Liver (tissue), 9 donors: ENCODE results near the gene GHRL. TPM values are rescaled to one million over a fixed set of nuclear protein-coding genes. Genes with fewer than 3 reads are reported as not detected.

Experiments
- DNase-seq: peaks from one replicate; pipeline ENCODE4 v3.0.0-alpha.2; 2017; ENCODE audit warnings: low spot score
- H3K27ac ChIP-seq, 2 donors: one replicate each; pipeline ENCODE4 v1.7.0; 2013; ENCODE audit warnings: inconsistent platforms in 2 of 2, low read length in 2 of 2, control low read depth in 1 of 2, low read depth in 1 of 2, mild to moderate bottlenecking in 1 of 2
- H3K27me3 ChIP-seq, 4 donors: one replicate each; pipeline versions ENCODE4 v1.6.1 to v1.7.0; 2013; ENCODE audit warnings: low read length in 3 of 4, inconsistent platforms in 1 of 4, mild to moderate bottlenecking in 1 of 4, moderate library complexity in 1 of 4; ENCODE audit not compliant: control insufficient read depth in 4 of 4, insufficient read depth in 4 of 4
- H3K36me3 ChIP-seq, 4 donors: one replicate each; pipeline versions ENCODE4 v1.6.1 to v1.7.0; 2013; ENCODE audit warnings: low read length in 3 of 4, mild to moderate bottlenecking in 3 of 4, low read depth in 1 of 4, moderate library complexity in 1 of 4; ENCODE audit not compliant: control insufficient read depth in 4 of 4, insufficient read depth in 3 of 4
- H3K4me1 ChIP-seq, 4 donors: one replicate each; pipeline versions ENCODE4 v1.6.1 to v1.7.0; 2013; ENCODE audit warnings: low read length in 3 of 4, mild to moderate bottlenecking in 3 of 4, moderate library complexity in 1 of 4; ENCODE audit not compliant: control insufficient read depth in 4 of 4, insufficient read depth in 4 of 4
- H3K4me3 ChIP-seq, 3 donors: one replicate each; pipeline versions ENCODE4 v1.6.1 to v1.7.0; 2013; ENCODE audit warnings: low read length in 3 of 3, control low read depth in 1 of 3, low read depth in 1 of 3, mild to moderate bottlenecking in 1 of 3
- H3K9ac ChIP-seq, 2 donors: one replicate each; pipeline ENCODE4 v1.7.0; 2013; ENCODE audit warnings: low read length in 2 of 2, mild to moderate bottlenecking in 2 of 2, moderate library complexity in 2 of 2, control low read depth in 1 of 2, low read depth in 1 of 2
- H3K9me3 ChIP-seq, 4 donors: one replicate each; pipeline versions ENCODE4 v1.6.1 to v1.7.0; 2013; ENCODE audit warnings: low read length in 3 of 4; ENCODE audit not compliant: control insufficient read depth in 4 of 4
- EGR1 ChIP-seq, 2 donors: IDR thresholded peaks; 2 replicates each; pipeline ENCODE4 v1.6.1; 2016 to 2018; ENCODE audit warnings: antibody characterized with exemption in 2 of 2, low read depth in 2 of 2
- FOXA1 ChIP-seq: IDR thresholded peaks from 2 replicates; pipeline ENCODE4 v1.6.1; 2016; ENCODE audit warnings: antibody characterized with exemption
- FOXA2 ChIP-seq: IDR thresholded peaks from 2 replicates; pipeline ENCODE4 v1.6.1; 2016; ENCODE audit warnings: antibody characterized with exemption
- GABPA ChIP-seq, 2 donors: IDR thresholded peaks in 1 of 2; conservative IDR thresholded peaks in 1 of 2; 2 replicates each; pipeline ENCODE4 v1.6.1; 2016; ENCODE audit warnings: antibody characterized with exemption in 2 of 2, mild to moderate bottlenecking in 1 of 2, moderate library complexity in 1 of 2
- HNF4A ChIP-seq, 2 donors: conservative IDR thresholded peaks; 2 replicates each; pipeline ENCODE4 v1.6.1; 2016; ENCODE audit warnings: antibody characterized with exemption in 2 of 2, mild to moderate bottlenecking in 2 of 2
- HNF4G ChIP-seq: IDR thresholded peaks from 2 replicates; pipeline ENCODE4 v1.6.1; 2016; ENCODE audit warnings: antibody characterized with exemption
- JUND ChIP-seq, 2 donors: IDR thresholded peaks; 2 replicates each; pipeline ENCODE4 v1.6.1; 2016; ENCODE audit warnings: antibody characterized with exemption in 2 of 2
- MAX ChIP-seq: IDR thresholded peaks from 2 replicates; pipeline ENCODE4 v1.6.1; 2016; ENCODE audit warnings: antibody characterized with exemption
- NR2F2 ChIP-seq: IDR thresholded peaks from 2 replicates; pipeline ENCODE4 v1.6.1; 2016; ENCODE audit warnings: antibody characterized with exemption
- RAD21 ChIP-seq, 2 donors: IDR thresholded peaks; 2 replicates each; pipeline ENCODE4 v1.6.1; 2016; ENCODE audit warnings: antibody characterized with exemption in 2 of 2, mild to moderate bottlenecking in 2 of 2
- RXRA ChIP-seq, 2 donors: IDR thresholded peaks; 2 replicates each; pipeline ENCODE4 v1.6.1; 2017 to 2018; ENCODE audit warnings: antibody characterized with exemption in 2 of 2, mild to moderate bottlenecking in 1 of 2
- SP1 ChIP-seq: IDR thresholded peaks from 2 replicates; pipeline ENCODE4 v1.6.1; 2018; ENCODE audit warnings: antibody characterized with exemption, mild to moderate bottlenecking
- TAF1 ChIP-seq: conservative IDR thresholded peaks from 2 replicates; pipeline ENCODE4 v1.6.1; 2016; ENCODE audit warnings: antibody characterized with exemption, mild to moderate bottlenecking
- WGBS: extraction: QIAGEN DNeasy Blood & Tissue Kit; methylation state at CpG from one replicate; pipeline ENCODE4 v1.1.7; 2013; 5-methylcytosine and 5-hydroxymethylcytosine counted together
- polyA plus RNA-seq, 2 donors: library from polyadenylated mRNA; stranded (reverse) in 1 of 2; unstranded in 1 of 2; fragments of 200-250 nt in 1 of 2; fragments of >200 nt in 1 of 2; fragmentation: Nextera tagmentation in 1 of 2; extraction: Ambion mirVana in 1 of 2; gene quantifications; one replicate each; pipeline versions ENCODE4 v1.2.1 to v1.2.3, GENCODE V29; 2013 to 2015
- total RNA-seq, 2 donors: library from RNA; depleted of rRNA; stranded (reverse); fragments of >200 nt; gene quantifications; one replicate each; pipeline ENCODE4 v1.2.3, GENCODE V29; 2014
- TF ChIP-seq, protein P1 (sequence below): IDR thresholded peaks from 2 replicates; pipeline ENCODE4 v1.6.1; 2016; ENCODE audit warnings: antibody characterized with exemption
- TF ChIP-seq, protein P2 (sequence below): fragments of 150-350 bp; IDR thresholded peaks from 2 replicates; pipeline ENCODE4 v1.5.1; 2017; ENCODE audit warnings: improper control_type of control experiment, low read depth, low read length; ENCODE audit not compliant: missing input control
- TF ChIP-seq, protein P3 (sequence below): IDR thresholded peaks from 2 replicates; pipeline ENCODE4 v1.6.1; 2016; ENCODE audit warnings: antibody characterized with exemption, mild to moderate bottlenecking
- donor health status: healthy.
- donor health status: healthy.
- donor health status: healthy.
- donor health status: healthy.
- donor health status: healthy.

GHRL gene
- total and polyA plus RNA-seq, 4 donors, result 0.08 to 1.3 (median 0.27) TPM

- 93% methylated on average over 20 of the region's 20 CpGs for WGBS
- Histone ChIP-seq H3K9ac (no peak overlapping the region), H3K4me1 (no peaks in the 10 kb centered on the region), H3K27ac (no peak overlapping the region), H3K27me3 (no peaks in the 10 kb centered on the region), H3K36me3 (peaks cover 11 to 63% (median 26%) of the 10 kb centered on the region in 4 donors), H3K4me3 (no peak overlapping the region), H3K9me3 (no peaks in the 10 kb centered on the region)
- TF ChIP-seq, protein P1, sequence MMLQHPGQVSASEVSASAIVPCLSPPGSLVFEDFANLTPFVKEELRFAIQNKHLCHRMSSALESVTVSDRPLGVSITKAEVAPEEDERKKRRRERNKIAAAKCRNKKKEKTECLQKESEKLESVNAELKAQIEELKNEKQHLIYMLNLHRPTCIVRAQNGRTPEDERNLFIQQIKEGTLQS, result no peak
- no peak for TF ChIP-seq FOXA2
- TF ChIP-seq RAD21 (IDR thresholded peaks at IDR 0.05), result no peak
- TF ChIP-seq FOXA1, result no peak
- no peak for DNase-seq
Observed at GRCh38 chr3:10332481-10333348, 40.0 kb upstream of the GHRL start.

- Histone ChIP-seq H3K36me3 (peaks cover 12 to 49% (median 21%) of the 10 kb centered on the region in 4 donors), H3K27me3 (no peaks in the 10 kb centered on the region), H3K4me3 (no peak overlapping the region), H3K4me1 (no peaks in the 10 kb centered on the region), H3K9me3 (no peaks in the 10 kb centered on the region), H3K27ac (no peak overlapping the region), H3K9ac (no peak overlapping the region)
- DNase-seq, result no peak
- 93% methylated on average over 8 of the region's 8 CpGs for WGBS
- TF ChIP-seq, protein P2, sequence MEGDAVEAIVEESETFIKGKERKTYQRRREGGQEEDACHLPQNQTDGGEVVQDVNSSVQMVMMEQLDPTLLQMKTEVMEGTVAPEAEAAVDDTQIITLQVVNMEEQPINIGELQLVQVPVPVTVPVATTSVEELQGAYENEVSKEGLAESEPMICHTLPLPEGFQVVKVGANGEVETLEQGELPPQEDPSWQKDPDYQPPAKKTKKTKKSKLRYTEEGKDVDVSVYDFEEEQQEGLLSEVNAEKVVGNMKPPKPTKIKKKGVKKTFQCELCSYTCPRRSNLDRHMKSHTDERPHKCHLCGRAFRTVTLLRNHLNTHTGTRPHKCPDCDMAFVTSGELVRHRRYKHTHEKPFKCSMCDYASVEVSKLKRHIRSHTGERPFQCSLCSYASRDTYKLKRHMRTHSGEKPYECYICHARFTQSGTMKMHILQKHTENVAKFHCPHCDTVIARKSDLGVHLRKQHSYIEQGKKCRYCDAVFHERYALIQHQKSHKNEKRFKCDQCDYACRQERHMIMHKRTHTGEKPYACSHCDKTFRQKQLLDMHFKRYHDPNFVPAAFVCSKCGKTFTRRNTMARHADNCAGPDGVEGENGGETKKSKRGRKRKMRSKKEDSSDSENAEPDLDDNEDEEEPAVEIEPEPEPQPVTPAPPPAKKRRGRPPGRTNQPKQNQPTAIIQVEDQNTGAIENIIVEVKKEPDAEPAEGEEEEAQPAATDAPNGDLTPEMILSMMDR, result no peak
- TF ChIP-seq NR2F2, result no peak
- no peak for TF ChIP-seq HNF4G
- TF ChIP-seq, protein P1, result no peak
- no peak for TF ChIP-seq RXRA (IDR thresholded peaks at IDR 0.05)
- no peak for TF ChIP-seq FOXA2
- TF ChIP-seq HNF4A (conservative IDR thresholded peaks at IDR 0.05), result no peak
- no peak for TF ChIP-seq GABPA (IDR thresholded peaks at IDR 0.05 in 1 of 2, conservative IDR thresholded peaks at IDR 0.05 in 1 of 2)
- TF ChIP-seq TAF1, result no peak
- TF ChIP-seq MAX, result no peak
- TF ChIP-seq SP1, result no peak
- TF ChIP-seq JUND (IDR thresholded peaks at IDR 0.05), result no peak
- TF ChIP-seq, protein P3, sequence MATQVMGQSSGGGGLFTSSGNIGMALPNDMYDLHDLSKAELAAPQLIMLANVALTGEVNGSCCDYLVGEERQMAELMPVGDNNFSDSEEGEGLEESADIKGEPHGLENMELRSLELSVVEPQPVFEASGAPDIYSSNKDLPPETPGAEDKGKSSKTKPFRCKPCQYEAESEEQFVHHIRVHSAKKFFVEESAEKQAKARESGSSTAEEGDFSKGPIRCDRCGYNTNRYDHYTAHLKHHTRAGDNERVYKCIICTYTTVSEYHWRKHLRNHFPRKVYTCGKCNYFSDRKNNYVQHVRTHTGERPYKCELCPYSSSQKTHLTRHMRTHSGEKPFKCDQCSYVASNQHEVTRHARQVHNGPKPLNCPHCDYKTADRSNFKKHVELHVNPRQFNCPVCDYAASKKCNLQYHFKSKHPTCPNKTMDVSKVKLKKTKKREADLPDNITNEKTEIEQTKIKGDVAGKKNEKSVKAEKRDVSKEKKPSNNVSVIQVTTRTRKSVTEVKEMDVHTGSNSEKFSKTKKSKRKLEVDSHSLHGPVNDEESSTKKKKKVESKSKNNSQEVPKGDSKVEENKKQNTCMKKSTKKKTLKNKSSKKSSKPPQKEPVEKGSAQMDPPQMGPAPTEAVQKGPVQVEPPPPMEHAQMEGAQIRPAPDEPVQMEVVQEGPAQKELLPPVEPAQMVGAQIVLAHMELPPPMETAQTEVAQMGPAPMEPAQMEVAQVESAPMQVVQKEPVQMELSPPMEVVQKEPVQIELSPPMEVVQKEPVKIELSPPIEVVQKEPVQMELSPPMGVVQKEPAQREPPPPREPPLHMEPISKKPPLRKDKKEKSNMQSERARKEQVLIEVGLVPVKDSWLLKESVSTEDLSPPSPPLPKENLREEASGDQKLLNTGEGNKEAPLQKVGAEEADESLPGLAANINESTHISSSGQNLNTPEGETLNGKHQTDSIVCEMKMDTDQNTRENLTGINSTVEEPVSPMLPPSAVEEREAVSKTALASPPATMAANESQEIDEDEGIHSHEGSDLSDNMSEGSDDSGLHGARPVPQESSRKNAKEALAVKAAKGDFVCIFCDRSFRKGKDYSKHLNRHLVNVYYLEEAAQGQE, result no peak
- no peak for TF ChIP-seq EGR1 (IDR thresholded peaks at IDR 0.05; ENCODE audit: low read depth in 2 of 2)
- TF ChIP-seq FOXA1, result no peak
- TF ChIP-seq RAD21 (IDR thresholded peaks at IDR 0.05), result no peak
Observed at GRCh38 chr3:10331320-10331719, 38.6 kb upstream of the GHRL start.
